Activated CD4-positive, alpha-beta T cell treated with anti-CD3 and anti-CD28 coated beads for 48 hours (primary cell): ENCODE results near the gene C2orf81.
"Not testable (repeated sequence)": the region's sequence is repeated elsewhere in the genome, so short reads cannot be mapped to it uniquely, and the experiment has no call there.

ENCODE experiments used
- DNase-seq: peaks from one replicate; pipeline ENCODE4 v3.0.0-alpha.2; 2020

Gene C2orf81

DNA sequence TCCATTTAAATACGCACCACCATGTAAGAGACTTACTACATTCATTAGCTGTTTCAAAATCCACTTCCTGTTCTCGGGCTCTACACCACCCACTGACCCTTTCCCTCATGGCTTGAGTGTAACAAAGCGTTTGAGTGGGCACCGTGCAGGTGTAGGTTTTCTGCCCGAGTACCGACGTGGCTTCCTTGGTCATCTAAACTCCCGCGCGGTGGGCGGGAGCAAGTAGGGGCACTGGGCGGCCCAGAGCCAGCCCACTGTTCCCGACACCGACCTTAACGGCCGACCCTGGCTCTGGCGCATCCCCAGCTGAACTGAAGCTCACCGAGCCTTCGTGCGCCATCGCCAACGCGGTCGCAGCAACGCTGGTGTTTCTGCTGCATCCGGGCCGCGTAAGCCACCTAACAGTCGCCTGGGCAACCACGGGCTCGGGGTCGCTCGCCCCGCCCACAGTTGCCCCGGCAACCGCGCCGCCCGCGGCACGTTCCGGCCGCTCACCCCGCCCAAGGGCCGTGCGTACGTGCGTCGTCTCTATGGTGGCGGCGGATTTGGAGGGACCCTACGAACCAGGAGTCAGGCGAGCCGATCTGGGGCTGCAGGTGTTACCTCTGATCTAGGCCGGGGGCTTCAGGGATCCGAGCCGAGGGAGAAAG, at the start of gene C2orf81, which contains the start of gene WDR54:
Gene C2orf81, minus strand, starts transcription at position 399 of the 650 bp plus-strand sequence. Its CDS starts 59 bp downstream, at position 340.
Gene WDR54, plus strand, starts transcription at position 510 of the 650 bp plus-strand sequence. CDS start 424 bp downstream, outside the sequence.
- peak; percentile 97 for DNase-seq

DNA sequence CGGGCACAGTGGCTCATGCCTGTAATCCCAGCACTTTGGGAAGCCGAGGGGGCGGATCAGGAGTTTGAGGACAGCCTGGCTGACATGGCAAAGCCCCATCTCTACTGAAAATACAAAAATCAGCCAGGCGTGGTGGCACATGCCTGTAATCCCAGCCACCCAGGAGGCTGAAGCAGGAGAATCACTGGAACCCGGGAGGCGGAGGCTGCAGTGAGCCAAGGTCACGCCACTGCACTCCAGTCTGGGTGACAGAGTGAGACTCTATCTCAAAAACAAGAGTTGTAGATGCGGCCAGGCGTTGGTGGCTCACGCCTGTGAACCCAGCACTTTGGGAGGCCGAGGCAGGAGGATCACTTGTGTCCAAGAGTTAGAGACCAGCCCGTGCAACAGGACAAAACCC, 49.3 kb upstream of the C2orf81 start:
- DNase-seq: not testable (repeated sequence)

DNA sequence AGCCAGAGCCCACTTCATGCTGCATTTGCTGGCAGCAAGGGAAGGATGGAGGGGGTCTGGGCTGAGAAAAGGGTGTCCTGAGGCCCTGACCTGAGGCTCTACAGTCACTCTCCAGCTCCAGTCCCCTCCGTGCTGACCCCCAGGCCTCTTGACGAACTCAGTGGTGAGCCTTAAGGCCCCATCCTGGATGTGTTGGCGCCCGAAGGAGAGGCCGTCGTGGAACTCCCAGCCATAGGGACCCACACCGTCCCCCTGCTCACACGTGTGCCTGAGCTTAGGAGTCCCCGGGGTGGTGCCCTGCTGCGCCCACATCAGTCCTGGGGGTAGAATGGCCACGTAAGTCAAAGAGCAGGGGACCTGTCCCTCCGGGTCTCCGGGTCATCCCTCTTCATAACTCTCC, 43.0 kb upstream of the C2orf81 start:
- DNase-seq: no peak

DNA sequence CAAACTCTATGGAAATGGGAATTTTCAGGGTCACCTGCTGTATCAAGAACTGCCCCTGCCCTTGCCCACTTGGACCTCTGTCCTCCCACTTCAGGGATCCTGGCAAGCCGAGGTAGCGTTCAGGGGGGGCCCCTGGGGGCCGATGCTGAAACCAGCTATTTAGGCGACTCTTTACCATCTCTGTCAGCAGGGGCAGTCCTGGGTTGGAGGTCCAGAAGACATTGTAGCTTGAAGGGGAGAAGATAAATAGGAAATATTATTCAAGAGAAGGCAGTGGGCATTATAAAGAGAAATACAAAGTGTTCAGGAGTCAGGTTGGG, 41.3 kb upstream of the C2orf81 start:
- no peak for DNase-seq

DNA sequence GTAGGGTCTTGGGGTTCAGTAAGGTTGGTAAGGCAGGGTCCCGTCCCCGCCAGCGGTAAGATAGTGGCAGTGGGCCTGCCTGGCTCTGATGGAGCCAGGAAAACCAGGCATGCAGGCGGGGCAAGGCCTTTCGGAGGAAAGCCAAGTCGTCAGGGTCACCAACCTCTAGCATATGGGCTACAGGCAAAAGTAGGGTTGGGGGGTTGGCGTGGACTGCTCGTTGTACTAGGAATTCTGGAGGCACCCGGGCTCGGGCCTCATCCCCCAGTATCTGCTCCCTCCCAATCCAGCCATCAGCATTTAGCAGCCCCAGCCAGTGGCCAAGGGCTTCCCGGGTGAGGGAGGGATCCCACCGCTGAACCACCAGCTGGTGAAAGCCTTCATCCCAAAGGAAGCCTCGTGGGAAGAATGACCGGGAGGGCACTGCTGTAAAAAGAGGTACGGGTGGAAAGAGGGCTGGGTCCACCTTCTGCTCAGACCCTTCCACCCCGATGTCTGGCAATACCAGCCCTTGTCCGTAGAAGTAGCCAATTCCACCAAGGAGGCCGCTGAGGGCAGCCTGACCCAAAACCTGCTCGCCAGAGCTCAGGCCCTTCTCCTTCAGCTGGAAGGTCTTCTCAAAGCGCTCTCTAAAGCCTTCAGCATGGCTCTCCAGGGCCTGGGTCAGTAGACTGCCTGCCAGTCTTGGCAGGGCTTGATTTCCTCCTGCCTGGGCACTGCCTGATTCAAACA, 40.8 kb upstream of the C2orf81 start:
- no peak for DNase-seq

DNA sequence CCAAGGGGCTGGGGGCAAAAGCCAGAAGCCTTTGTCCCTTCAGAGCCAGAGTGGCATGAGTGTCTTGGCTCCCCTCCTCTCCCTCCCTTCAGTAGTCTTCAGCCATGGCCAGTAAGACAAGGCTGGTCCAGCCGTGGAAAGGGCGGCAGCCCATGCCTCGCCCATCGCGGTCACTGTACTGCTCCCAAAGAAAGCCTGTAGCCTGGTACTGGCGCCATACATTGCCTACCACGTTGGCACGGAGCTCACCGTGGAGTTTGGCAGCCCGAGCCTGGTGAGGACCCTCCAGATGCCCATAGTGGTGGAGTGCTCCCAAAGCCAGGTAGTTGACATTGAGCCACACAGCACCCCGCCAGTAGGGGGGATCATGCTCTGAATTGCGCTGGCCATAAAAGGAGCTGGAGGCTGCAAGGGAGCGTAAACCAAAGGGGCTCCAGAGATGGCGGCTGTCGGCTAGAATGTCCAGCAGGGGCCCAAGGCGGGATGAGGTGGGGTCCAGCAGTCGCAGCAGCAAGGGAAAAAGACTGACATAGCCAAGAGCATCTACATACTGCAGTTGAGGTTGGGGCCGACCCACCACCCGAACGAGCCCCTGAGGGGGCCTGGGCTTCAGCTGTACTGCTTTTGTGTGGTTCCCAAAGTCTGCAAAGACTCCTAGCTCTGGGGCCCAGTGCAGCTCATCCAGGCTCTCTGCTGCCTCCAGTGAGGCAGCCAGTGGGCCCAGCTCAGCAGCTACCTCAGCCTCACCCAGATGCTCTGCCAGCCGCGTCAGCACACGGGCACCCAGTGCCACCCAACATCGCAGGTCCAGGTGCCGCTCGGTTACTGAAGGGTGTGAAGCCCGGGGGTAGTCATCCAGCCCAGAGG, 40.0 kb upstream of the C2orf81 start:
- DNase-seq: peak; percentile 34

DNA sequence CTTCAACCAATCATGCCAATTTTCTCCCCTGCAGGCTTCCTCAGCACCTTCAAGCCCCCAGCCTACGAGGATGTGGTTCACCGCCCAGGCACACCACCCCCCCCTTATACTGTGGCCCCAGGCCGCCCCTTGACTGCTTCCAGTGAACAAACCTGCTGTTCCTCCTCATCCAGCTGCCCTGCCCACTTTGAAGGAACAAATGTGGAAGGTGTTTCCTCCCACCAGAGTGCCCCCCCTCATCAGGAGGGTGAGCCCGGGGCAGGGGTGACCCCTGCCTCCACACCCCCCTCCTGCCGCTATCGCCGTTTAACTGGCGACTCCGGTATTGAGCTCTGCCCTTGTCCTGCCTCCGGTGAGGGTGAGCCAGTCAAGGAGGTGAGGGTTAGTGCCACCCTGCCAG, 38.8 kb upstream of the C2orf81 start:
- not testable (repeated sequence) for DNase-seq

DNA sequence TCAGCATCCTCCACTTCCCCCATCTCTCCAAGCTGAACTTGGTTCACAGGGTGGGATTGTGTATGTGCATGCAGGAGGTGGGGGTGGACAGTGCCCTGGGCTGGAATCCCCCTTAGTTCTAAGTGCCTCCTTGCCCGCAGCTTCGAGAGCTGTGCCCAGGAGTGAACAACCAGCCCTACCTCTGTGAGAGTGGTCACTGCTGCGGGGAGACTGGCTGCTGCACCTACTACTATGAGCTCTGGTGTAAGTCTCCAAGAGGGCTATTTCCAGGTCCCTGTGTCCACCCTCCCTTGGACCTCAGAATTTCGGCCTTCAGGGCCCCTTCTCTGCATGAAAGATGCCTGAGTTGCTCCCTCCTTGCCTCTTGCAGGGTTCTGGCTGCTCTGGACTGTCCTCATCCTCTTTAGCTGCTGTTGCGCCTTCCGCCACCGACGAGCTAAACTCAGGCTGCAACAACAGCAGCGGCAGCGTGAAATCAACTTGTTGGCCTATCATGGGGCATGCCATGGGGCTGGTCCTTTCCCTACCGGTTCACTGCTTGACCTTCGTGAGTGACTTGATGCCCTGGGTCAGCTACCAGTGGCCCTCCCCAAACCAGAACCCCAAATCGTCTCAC, 38.2 kb upstream of the C2orf81 start:
- DNase-seq: not testable (repeated sequence)

DNA sequence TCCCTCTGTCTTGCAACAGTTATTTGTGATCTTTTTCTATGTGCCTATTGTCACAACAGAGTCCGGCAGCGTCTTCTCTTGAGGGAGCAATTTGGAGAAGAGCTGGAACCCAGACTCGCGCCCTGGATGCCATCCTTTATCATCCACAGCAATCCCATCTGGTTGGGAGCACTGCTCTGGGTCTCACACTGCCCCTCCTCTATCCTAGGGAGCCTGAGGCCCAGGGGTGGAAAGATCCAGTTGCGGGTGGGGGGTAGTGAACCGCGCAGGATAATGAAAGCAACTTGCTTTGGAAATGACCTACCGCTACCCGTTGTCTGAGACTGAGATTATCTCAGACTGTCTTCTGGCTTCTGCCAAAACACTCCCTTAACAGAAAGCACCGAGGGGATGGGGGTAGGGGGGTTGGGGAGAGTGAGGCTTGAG, 37.5 kb upstream of the C2orf81 start:
- DNase-seq: no peak

DNA sequence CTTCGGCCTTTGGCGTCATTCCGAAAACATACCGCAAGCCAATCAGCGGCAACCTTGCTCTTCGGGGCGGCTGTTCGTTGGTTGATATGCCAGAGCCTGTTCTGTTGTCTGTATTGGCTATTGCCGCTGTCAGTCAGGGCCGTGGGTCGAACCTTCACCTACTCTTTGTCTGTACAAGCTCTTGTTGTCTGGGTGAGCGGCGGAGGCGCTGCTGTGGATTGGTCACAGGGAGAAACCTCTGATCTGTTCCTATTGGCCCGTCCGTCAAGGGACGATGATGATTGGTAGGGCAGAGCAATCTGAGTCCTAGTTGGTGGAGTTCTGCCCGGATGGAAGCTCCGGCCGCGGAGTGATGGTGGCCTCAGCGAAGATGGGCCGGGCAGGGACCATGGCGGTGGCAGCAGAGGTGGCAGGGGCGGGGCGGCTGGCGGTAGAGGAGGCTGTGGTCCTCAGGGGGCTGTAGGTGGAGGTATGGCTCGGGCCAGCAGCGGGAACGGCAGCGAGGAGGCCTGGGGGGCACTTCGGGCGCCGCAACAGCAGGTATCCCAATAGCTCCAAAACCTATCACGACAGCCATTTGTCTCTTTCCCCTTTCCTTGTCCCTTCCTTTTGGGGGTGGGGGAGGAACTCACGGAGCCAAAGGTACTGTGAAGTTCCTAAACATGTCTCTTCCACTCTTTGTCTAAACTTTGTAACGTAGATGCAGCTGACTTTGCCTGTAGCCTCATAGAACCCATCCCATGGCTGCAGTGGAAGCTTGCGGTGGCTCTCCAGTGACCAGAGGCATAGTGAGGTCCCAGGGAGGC, 36.9 kb upstream of the C2orf81 start, which contains the start of gene WBP1:
Gene WBP1, plus strand, starts transcription at position 307 of the 806 bp plus-strand sequence. Its CDS starts 165 bp downstream, at position 472.
- peak; percentile 99 for DNase-seq

DNA sequence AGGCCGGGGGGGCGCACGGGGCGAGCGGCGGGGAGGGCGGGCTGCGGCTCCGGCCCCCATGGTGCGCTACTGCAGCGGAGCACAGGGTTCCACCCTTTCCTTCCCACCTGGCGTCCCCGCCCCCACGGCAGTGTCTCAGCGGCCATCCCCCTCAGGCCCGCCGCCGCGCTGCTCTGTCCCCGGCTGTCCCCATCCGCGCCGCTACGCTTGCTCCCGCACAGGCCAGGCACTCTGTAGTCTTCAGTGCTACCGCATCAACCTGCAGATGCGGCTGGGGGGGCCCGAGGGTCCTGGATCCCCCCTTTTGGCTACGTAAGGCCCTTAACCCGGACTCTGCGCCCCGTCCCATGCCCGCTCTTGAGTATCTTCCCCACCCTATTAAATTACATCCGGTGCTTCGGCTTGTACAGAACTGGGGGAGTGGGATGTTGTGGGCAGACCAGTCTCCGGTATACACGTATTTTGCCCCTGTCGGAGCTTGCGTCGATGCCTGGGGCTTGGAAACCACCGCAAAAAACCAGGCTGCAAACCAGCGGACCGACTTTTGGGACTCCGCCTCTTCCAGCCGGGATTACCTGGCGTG, 36.2 kb upstream of the C2orf81 start:
- peak; percentile 87 for DNase-seq

DNA sequence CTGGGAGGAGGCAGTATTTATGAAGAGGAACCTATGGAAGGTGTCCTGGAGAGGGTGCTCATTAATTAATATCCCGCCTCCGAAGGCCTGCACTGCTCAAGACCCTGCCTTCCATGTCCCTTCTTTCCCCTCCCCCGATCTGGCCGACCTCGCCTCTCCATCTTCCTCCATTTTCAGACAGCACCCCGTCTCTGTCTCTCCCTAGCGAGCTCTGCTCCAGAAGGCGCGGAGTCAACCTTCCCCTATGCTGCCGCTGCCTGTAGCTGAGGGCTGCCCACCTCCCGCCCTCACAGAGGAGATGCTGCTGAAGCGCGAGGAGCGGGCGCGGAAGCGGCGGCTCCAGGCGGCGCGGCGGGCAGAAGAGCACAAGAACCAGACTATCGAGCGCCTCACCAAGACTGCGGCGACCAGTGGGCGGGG, 35.7 kb upstream of the C2orf81 start:
- no peak for DNase-seq

DNA sequence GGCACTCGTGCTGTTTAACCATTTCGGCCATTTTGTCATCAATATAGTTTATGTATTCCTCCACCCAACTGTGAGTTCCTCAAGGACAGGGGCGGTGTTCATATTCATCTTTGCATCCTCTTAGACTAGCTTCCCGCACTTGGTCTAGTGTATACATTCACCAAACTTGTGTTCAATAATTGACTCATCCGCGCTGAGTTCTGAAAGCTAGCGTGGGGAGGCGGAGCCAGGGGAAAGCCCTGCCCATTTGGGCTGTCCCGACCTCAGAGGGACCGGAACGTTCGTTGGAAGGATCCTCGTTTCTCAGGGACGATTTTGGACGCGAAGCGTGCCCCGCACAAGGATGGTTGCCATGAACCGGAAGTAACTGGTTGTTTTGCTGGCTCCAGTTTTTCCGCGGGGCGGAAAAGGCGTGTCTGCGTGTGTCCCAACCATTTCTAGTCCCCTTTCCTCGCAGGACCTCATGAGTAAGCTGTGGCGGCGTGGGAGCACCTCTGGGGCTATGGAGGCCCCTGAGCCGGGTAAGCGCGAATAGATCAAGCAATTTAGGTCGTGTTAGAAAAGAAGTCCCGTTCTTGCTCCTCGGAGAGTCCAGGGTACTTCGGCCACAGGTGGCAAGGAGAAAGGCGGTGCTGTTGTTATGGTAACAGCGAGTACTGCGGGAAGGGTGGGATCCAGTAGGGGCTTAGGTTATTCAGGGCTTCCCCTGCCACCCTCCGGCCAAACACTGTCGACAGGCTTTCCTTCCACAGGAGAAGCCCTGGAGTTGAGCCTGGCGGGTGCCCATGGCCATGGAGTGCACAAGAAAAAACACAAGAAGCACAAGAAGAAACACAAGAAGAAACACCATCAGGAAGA, 33.5 kb upstream of the C2orf81 start, which contains the start of gene INO80B:
Gene INO80B, plus strand, starts transcription at position 434 of the 858 bp plus-strand sequence. Its CDS starts 30 bp downstream, at position 464.
- peak; percentile 98 for DNase-seq

DNA sequence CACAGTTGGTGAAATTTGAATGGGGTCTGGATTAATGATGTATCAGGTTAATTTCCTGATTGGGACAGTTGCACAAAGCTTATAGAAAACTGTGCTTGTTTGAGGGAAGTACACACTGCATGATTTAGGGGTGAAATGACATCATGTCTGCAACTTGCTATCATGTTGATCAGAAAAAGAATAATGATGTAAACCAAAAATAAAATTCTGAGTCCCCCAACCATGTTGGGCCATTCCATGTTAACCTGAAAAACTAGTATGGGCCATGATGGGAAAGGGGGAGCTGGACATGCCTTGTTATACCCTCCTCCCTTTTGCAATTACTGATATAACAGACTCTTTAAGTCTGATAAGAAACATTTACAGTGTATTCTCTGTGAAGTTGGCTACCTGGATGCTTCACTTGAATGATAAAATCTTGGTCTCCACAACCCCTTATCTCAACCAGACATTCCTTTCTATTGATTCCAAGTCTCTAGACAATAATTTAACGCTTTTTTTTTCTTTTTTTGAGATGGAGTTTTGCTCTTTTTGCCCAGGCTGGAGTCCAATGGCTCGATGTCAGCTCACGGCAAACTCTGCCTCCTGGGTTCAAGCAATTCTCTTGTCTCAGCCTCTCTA, 29.3 kb upstream of the C2orf81 start:
- no peak for DNase-seq

DNA sequence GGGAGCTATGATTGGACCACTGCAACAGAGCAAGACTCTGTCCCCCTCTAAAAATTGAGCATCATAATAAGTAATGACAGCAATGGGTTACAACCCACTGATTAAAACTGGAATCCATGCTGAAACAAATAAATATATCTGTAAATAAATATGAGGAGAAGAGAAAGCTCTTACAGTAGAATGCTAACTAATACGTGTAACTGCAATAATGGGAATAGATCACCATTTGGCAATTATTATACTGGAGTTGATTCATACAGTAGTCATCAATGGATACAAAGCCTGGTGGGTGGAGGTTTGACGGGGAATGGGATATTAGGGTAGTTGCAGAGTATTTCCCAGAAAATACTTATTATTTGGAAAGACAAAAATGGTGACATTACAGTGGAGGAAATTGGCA, 27.4 kb upstream of the C2orf81 start:
- DNase-seq: no peak

DNA sequence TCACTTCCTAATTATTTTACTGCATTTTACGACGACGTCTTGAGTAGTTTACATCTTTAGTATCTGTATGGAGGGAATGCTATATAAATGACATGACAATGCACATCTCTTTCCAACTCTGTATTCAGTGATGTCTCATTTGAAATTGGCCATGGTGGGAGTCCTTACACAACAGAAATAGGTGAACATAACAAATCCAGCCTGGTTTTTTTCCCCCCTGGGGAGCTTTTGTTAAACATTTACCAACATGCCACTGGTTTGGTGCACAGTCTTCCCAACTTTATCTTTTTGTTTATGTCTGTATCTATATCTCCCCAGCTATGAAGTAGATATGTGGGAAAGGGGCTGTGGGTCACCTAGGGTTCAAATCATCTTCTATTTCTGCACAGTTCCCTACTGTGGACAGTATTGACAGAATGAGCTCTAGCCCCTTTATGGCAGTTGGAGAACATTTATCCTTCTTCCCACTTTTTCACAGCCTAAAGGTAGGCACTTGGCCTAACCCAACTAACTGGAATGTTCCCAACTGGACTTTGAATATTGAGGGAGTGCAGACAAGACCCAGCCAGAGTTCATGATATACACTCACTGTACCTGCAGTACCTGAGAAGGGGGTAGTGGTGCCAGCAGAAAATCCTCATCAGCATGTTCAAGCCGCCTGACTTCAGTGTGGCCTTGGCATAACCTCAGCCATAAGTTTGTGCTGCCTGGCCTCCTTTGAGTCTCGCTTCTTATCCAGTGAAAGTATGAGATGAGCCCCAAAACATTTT, 26.0 kb upstream of the C2orf81 start:
- no peak for DNase-seq

DNA sequence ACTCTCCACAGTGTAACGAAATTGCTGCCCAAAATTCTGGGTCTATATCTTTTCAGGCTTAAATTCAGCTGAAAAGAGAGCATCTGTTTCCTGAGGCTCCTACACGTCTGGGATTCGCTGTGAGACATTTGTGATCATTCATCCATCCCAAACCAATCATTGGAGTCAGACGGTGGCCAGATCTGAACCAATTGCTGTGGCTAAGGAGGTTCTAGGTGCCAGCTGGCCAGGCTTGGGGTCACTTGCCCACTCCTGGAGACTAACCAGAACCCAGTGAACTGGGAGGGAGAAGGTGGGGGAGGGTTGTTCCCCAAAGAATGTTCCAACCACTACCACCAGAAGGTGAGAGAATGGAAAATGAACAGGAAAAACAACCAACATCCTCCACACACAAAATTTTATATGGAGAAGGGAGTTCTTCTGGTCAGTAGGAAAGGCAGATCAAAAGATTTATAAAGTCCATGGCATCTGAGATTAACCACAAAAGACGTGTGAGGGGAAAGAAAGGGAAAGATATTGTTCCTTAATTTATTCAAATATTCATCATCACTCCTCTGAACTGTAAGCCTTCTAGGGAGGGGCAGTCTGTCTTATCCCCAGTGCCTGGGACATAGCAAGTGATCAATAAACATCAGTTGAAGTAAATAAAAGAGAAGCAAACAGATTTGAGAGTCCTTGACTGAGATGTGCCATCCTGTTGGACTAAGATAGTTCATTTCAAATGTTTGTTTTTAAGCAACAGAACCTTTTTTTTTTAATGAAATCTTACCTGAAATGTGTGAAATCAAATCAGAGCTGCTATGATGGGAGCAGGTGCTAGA, 23.3 kb upstream of the C2orf81 start:
- no peak for DNase-seq
